ENCODE data around the gene ZCCHC3.
"Not testable (repeated sequence)": the region's sequence is repeated elsewhere in the genome, so short reads cannot be mapped to it uniquely, and the experiment has no call there.

ZCCHC3 gene, protein sequence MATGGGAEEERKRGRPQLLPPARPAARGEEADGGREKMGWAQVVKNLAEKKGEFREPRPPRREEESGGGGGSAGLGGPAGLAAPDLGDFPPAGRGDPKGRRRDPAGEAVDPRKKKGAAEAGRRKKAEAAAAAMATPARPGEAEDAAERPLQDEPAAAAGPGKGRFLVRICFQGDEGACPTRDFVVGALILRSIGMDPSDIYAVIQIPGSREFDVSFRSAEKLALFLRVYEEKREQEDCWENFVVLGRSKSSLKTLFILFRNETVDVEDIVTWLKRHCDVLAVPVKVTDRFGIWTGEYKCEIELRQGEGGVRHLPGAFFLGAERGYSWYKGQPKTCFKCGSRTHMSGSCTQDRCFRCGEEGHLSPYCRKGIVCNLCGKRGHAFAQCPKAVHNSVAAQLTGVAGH

DNA sequence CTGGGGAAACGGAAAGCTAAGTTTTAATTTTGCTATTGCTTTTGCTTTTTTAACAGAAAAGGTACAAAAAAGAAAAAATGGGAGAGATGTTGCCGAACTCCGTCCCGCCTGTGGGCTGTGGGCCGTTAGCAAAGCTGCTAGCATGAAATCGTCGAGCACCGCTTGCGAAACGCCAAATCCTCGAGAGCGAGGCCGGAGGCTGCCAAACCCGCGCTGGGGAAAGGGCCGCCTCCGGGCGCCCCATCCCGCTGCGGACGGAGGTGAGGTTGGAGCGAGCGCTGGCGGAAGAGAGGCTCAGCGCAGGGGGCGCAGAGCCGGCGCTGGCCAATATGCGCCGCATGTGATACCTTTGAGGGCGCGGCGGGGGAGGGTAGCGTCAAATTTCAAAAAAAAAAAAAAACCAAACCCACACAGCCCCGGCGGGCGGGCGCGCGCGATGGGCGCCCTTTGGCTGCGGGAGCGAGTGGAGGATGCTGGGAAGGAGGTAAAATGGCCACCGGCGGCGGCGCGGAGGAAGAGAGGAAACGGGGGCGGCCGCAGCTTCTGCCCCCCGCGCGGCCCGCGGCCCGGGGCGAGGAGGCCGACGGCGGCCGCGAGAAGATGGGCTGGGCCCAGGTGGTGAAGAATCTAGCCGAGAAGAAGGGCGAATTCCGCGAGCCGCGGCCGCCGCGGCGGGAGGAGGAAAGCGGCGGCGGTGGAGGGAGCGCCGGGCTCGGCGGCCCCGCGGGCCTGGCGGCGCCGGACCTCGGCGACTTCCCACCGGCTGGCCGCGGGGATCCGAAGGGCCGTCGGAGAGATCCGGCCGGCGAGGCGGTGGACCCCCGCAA is at the start of gene ZCCHC3:
Gene ZCCHC3 (plus strand): TSS at position 473 of the 827 bp plus-strand sequence. CDS start 17 bp downstream, at position 490.
- Histone ChIP-seq H2AFZ (ENCODE audit: low read length, unreplicated experiment) (peak within 1 kb of the TSS; percentile 82), H3K36me3 (ENCODE audit: insufficient read depth, low read length) (peaks cover 4% of the 10 kb centered on the region; the same call in 1 of the 2 replicates), H3K4me1 (ENCODE audit: control insufficient read depth, insufficient read depth, low read length, unreplicated experiment) (peaks cover 24% of the 10 kb centered on the region), H3K79me2 (ENCODE audit: control insufficient read depth, insufficient read depth, low read length, unreplicated experiment) (peaks cover 43% of the 10 kb centered on the region), H3K4me3 (ENCODE audit: low read depth, low read length) (peak within 1 kb of the TSS; percentile 99), H3K27me3 (ENCODE audit: insufficient read depth, low read length) (no peaks in the 10 kb centered on the region), H3K27ac (ENCODE audit: low read depth, low read length) (peak within 1 kb of the TSS; percentile 94)

DNA sequence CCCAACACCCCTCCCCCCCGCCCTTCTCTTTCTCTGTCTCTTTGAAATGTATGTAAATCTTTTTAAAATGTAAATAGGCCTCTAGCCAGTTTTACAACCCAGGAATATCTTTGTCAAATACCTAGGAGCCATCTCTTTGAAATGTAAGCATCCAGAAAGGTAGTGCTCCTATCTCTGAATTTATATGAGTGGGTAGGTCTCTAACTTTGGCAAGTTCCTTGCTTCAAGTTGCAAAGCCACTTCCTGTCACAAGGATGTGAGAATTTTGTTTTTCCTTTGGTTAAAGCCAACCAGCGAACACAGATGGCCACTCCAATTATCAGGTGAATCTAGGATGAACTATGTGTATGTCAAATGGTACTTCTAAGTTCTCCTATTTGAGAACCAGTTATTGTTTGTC is 46.0 kb upstream of the ZCCHC3 start:
- H3K79me2 ChIP-seq (ENCODE audit: control insufficient read depth, insufficient read depth, low read length, unreplicated experiment), result no peaks in the 10 kb centered on the region
- no peak overlapping the region for H2AFZ ChIP-seq (ENCODE audit: low read length, unreplicated experiment)
- no peak overlapping the region for H3K27ac ChIP-seq (ENCODE audit: low read depth, low read length)
- H3K4me3 ChIP-seq (ENCODE audit: low read depth, low read length), result no peak overlapping the region
- peaks cover 38% of the 10 kb centered on the region for H3K27me3 ChIP-seq (ENCODE audit: insufficient read depth, low read length)
- no peaks in the 10 kb centered on the region for H3K4me1 ChIP-seq (ENCODE audit: control insufficient read depth, insufficient read depth, low read length, unreplicated experiment)
- H3K36me3 ChIP-seq (ENCODE audit: insufficient read depth, low read length), result no peaks in the 10 kb centered on the region

DNA sequence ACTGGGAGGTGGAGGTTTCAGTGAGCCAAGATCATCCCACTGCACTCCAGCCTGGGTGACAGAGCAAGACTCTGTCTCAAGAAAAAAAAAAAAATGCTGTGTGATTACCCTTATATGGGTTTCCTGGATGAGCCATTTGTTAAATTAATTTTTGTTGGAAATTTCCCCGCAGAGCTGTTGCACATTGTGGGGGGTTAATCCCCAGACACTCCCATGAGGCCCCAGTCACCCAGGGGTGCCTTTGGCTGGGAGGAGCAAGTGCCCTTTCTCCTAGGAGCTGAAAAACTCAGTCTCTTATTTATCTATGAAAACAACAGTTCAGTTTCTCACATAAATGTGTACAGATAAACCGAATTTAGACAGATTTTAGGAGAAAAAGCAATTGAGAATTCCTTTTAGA is 44.6 kb upstream of the ZCCHC3 start:
- no peak overlapping the region for H2AFZ ChIP-seq (ENCODE audit: low read length, unreplicated experiment)
- H3K79me2 ChIP-seq (ENCODE audit: control insufficient read depth, insufficient read depth, low read length, unreplicated experiment), result no peaks in the 10 kb centered on the region
- no peaks in the 10 kb centered on the region for H3K36me3 ChIP-seq (ENCODE audit: insufficient read depth, low read length)
- no peak overlapping the region for H3K4me3 ChIP-seq (ENCODE audit: low read depth, low read length)
- H3K27me3 ChIP-seq (ENCODE audit: insufficient read depth, low read length), result peaks cover 49% of the 10 kb centered on the region
- no peaks in the 10 kb centered on the region for H3K4me1 ChIP-seq (ENCODE audit: control insufficient read depth, insufficient read depth, low read length, unreplicated experiment)
- H3K27ac ChIP-seq (ENCODE audit: low read depth, low read length), result no peak overlapping the region

DNA sequence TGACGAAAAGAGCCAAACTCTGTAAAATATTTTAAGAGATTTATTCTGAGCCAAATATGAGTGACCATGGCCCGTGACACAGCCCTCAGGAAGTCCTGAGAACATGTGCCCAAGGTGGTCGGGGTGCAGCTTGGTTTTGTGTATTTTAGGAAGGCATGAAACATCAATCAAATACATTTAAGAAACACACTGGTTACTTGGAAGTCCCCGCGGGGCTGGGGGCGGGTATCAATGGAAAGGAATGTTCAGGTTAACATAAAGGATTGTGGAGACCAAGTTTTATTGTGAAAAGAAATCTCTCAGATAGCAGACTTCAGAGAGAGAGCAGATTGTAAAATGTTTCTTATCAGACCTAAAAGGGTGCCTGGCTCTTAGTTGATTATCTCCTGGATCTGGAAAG is 43.9 kb upstream of the ZCCHC3 start:
- H3K36me3 ChIP-seq (ENCODE audit: insufficient read depth, low read length); H3K4me3 ChIP-seq (ENCODE audit: low read depth, low read length); H3K79me2 ChIP-seq (ENCODE audit: control insufficient read depth, insufficient read depth, low read length, unreplicated experiment); H3K4me1 ChIP-seq (ENCODE audit: control insufficient read depth, insufficient read depth, low read length, unreplicated experiment); H2AFZ ChIP-seq (ENCODE audit: low read length, unreplicated experiment); H3K27ac ChIP-seq (ENCODE audit: low read depth, low read length): not testable (repeated sequence)
- H3K27me3 ChIP-seq (ENCODE audit: insufficient read depth, low read length), result peaks cover 56% of the 10 kb centered on the region

DNA sequence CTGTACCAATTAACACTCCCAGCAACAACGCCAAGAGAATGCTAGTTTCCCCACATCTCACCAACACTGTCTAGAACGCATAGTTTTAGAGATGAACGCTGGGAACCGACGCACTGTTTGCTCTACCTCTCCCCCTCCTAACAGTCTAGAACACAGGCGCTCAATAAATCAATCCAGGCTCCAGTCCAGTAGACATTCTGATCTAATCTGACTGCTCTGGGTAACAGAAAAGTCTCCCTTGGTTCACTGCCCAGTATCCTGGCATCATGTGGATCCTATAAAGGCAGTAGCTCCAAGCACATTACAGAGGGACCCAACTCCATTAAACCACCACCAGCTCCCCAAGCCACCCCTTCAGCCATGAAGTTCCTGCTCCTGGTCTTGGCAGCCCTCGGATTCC is 40.0 kb upstream of the ZCCHC3 start, which contains the start of gene DEFB132:
Gene DEFB132 (plus strand): TSS at position 306 of the 400 bp plus-strand sequence. CDS start 55 bp downstream, at position 361.
- Histone ChIP-seq H3K79me2 (ENCODE audit: control insufficient read depth, insufficient read depth, low read length, unreplicated experiment) (no peaks in the 10 kb centered on the region), H2AFZ (ENCODE audit: low read length, unreplicated experiment) (no peak within 1 kb of the TSS), H3K4me3 (ENCODE audit: low read depth, low read length) (no peak within 1 kb of the TSS), H3K27ac (ENCODE audit: low read depth, low read length) (no peak within 1 kb of the TSS), H3K27me3 (ENCODE audit: insufficient read depth, low read length) (peaks cover 51% of the 10 kb centered on the region), H3K4me1 (ENCODE audit: control insufficient read depth, insufficient read depth, low read length, unreplicated experiment) (no peaks in the 10 kb centered on the region), H3K36me3 (ENCODE audit: insufficient read depth, low read length) (no peaks in the 10 kb centered on the region)

DNA sequence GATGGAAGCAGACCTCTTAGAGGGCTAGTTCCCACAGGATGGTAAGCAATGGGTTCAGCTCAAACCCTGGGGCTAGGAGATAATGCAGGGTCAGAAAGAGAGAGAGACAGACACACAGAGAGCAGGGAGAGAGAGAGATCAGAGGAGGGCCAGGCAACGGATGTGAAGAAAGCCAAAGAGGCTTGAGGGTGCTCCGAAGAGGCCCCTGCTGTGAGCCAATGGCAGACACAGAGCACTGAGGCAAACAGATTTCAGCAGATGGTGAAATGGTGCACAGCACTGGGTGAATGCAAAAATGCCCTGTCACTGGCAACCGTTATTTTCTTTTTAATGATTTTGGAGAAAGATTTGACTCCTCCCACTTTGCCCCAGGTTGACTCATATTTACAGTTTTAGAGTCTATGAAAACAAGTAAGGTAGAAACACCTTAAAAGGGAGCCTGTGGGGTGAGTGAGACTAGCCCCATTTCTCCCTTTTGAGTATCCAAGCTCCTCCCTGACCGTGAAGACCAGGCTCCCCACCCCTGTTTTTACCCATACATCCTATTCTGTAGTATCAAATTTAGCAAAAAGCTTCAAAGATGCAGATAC is 39.0 kb upstream of the ZCCHC3 start:
- Histone ChIP-seq H3K4me3 (ENCODE audit: low read depth, low read length) (no peak overlapping the region), H3K79me2 (ENCODE audit: control insufficient read depth, insufficient read depth, low read length, unreplicated experiment) (no peaks in the 10 kb centered on the region), H3K27me3 (ENCODE audit: insufficient read depth, low read length) (peaks cover 43% of the 10 kb centered on the region), H3K4me1 (ENCODE audit: control insufficient read depth, insufficient read depth, low read length, unreplicated experiment) (no peaks in the 10 kb centered on the region), H3K27ac (ENCODE audit: low read depth, low read length) (no peak overlapping the region), H2AFZ (ENCODE audit: low read length, unreplicated experiment) (no peak overlapping the region), H3K36me3 (ENCODE audit: insufficient read depth, low read length) (no peaks in the 10 kb centered on the region)

DNA sequence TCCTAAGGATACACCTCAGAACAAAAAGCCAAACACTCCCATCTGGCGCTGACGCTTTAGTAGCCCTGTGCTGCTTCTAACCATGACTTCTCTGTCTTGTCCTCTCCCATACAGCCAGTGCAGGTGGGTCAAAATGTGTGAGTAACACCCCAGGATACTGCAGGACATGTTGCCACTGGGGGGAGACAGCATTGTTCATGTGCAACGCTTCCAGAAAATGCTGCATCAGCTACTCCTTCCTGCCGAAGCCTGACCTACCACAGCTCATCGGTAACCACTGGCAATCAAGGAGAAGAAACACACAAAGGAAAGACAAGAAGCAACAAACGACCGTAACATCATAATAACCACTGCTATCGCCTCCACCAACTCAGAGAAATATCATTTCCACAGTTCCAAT is 38.4 kb upstream of the ZCCHC3 start:
- H3K36me3 ChIP-seq (ENCODE audit: insufficient read depth, low read length), result no peaks in the 10 kb centered on the region
- peaks cover 43% of the 10 kb centered on the region for H3K27me3 ChIP-seq (ENCODE audit: insufficient read depth, low read length)
- no peaks in the 10 kb centered on the region for H3K4me1 ChIP-seq (ENCODE audit: control insufficient read depth, insufficient read depth, low read length, unreplicated experiment)
- no peak overlapping the region for H2AFZ ChIP-seq (ENCODE audit: low read length, unreplicated experiment)
- H3K79me2 ChIP-seq (ENCODE audit: control insufficient read depth, insufficient read depth, low read length, unreplicated experiment), result no peaks in the 10 kb centered on the region
- no peak overlapping the region for H3K4me3 ChIP-seq (ENCODE audit: low read depth, low read length)
- H3K27ac ChIP-seq (ENCODE audit: low read depth, low read length), result no peak overlapping the region

DNA sequence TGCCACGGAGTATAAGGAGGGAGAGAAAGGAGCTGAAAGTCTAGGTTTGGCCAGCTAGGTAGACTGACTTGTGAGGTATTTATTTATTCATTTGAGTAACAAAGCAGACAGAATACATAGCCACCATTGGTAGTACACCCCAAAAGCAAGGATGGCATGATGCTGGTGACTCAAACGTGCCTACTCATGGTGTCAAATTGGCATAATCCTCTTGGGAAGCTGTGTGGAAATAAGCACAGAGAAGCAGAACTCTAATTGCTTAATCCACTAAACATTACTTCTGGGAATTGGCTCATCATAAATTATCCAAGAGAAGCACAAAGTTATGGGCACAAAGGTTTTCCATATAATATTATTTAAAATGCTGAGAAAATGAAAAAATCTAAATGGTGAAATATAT is 37.4 kb upstream of the ZCCHC3 start:
- Histone ChIP-seq H3K79me2 (ENCODE audit: control insufficient read depth, insufficient read depth, low read length, unreplicated experiment) (no peaks in the 10 kb centered on the region), H2AFZ (ENCODE audit: low read length, unreplicated experiment) (no peak overlapping the region), H3K36me3 (ENCODE audit: insufficient read depth, low read length) (no peaks in the 10 kb centered on the region), H3K27ac (ENCODE audit: low read depth, low read length) (no peak overlapping the region), H3K4me1 (ENCODE audit: control insufficient read depth, insufficient read depth, low read length, unreplicated experiment) (no peaks in the 10 kb centered on the region), H3K27me3 (ENCODE audit: insufficient read depth, low read length) (peaks cover 35% of the 10 kb centered on the region), H3K4me3 (ENCODE audit: low read depth, low read length) (no peak overlapping the region)

DNA sequence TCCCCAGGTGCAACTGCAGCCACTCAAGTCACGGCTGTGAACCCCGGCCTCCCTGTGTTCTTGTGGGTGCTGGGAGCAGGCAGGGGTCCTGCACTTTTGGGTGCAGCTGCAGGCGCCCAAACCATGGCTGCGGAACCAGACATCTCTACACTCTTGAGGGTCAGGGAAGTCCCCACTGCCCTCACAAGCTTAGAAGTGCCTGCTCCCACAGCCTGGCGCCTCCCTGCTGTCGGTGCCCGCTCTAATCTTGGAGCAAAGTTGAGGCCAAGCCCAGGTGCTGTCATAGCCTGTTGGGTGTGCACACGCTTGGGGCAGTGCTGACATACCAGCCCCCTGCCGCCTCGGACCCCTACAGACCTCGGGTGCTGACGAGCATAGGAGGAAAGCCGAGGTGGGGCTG is 33.7 kb upstream of the ZCCHC3 start:
- Histone ChIP-seq H3K27me3 (ENCODE audit: insufficient read depth, low read length) (peaks cover 6% of the 10 kb centered on the region), H3K79me2 (ENCODE audit: control insufficient read depth, insufficient read depth, low read length, unreplicated experiment) (no peaks in the 10 kb centered on the region), H3K27ac (ENCODE audit: low read depth, low read length) (no peak overlapping the region), H3K4me1 (ENCODE audit: control insufficient read depth, insufficient read depth, low read length, unreplicated experiment) (peaks cover 3% of the 10 kb centered on the region), H3K36me3 (ENCODE audit: insufficient read depth, low read length) (no peaks in the 10 kb centered on the region), H2AFZ (ENCODE audit: low read length, unreplicated experiment) (no peak overlapping the region), H3K4me3 (ENCODE audit: low read depth, low read length) (no peak overlapping the region)

DNA sequence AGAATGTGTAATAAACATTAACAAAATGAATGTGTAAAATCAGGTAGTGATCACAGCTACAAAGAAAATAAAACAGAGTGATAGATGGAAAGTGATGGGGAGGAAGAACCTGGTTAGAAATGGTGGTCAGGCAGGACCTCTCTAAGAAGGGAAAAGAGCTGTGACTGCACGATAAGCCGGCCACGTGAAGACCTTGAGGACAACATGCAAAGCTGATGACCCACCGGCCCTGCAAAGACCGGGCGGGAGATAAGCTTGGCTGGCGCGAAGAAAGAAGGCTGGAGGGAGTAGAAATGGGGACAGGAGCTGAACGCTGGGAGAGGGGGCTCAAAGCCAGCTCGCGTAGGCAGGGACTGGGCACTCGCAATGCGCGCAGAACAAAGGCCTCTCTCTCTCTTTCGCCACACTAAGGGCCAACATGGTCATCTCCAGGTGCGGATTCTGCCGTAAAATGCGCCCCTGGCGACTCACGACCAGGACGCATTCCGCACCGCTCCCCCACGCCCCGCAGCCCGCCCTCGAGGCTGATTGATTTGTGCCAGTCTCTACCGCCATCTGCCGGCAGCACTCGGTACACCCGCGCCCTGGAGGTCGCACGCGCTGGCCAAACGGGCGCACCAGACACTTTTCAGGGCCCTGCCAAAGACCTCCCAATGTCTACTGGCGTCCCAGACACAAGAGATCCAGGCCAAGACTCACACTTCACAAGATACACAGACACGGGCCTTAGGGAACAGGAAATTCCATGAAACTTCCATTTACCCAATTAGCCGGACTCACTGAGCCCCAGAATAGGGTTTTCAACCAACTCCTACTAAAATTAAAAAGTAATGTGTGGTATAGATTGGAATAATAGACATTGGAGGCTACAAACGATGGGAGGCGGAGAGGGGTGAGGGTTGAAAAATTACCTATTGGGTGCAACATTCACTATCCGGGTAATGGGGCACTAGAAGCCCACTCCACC is 30.5 kb upstream of the ZCCHC3 start:
- H3K27ac ChIP-seq (ENCODE audit: low read depth, low read length), result no peak overlapping the region
- H3K4me1 ChIP-seq (ENCODE audit: control insufficient read depth, insufficient read depth, low read length, unreplicated experiment), result peaks cover 3% of the 10 kb centered on the region
- H3K4me3 ChIP-seq (ENCODE audit: low read depth, low read length), result peak overlapping the region; percentile 70
- H3K27me3 ChIP-seq (ENCODE audit: insufficient read depth, low read length), result no peaks in the 10 kb centered on the region
- peak overlapping the region; percentile 95 for H2AFZ ChIP-seq (ENCODE audit: low read length, unreplicated experiment)
- no peaks in the 10 kb centered on the region for H3K36me3 ChIP-seq (ENCODE audit: insufficient read depth, low read length)
- H3K79me2 ChIP-seq (ENCODE audit: control insufficient read depth, insufficient read depth, low read length, unreplicated experiment), result no peaks in the 10 kb centered on the region
